ENCODE measurements around the gene ERMP1.

- no peak for TF ChIP-seq CTCF (conservative IDR thresholded peaks at IDR 0.05; ENCODE audit: low read length)
- no peak for TF ChIP-seq EZH2phosphoT487 (IDR thresholded peaks at IDR 0.05; ENCODE audit: borderline replicate concordance)
Observed at GRCh38 chr9:5868235-5868634, 35.3 kb upstream of the ERMP1 start.

Measured in Loucy (cell line).